Esophagus mucosa (tissue), 1 donor: ENCODE measurements around the gene C12orf42. TPM values are rescaled to one million over a fixed set of nuclear protein-coding genes. Genes with fewer than 3 reads are reported as not detected.
"Not testable (repeated sequence)": the region's sequence is repeated elsewhere in the genome, so short reads cannot be mapped to it uniquely, and the experiment has no call there.

ENCODE experiments used
- ATAC-seq: fragments of 200-7000 bp; cut with Tn5 transposase; one replicate; pipeline ENCODE4 v1.9.1; 2020
- total RNA-seq: library from RNA; stranded (reverse); gene quantifications from one replicate; pipeline ENCODE4 v1.2.4, GENCODE V29; 2023
- donor health status: DM: yes; HTN: yes; CAD: no.

The C12orf42 gene
- total RNA-seq, 1 donor from 2014 or later = not detected

DNA sequence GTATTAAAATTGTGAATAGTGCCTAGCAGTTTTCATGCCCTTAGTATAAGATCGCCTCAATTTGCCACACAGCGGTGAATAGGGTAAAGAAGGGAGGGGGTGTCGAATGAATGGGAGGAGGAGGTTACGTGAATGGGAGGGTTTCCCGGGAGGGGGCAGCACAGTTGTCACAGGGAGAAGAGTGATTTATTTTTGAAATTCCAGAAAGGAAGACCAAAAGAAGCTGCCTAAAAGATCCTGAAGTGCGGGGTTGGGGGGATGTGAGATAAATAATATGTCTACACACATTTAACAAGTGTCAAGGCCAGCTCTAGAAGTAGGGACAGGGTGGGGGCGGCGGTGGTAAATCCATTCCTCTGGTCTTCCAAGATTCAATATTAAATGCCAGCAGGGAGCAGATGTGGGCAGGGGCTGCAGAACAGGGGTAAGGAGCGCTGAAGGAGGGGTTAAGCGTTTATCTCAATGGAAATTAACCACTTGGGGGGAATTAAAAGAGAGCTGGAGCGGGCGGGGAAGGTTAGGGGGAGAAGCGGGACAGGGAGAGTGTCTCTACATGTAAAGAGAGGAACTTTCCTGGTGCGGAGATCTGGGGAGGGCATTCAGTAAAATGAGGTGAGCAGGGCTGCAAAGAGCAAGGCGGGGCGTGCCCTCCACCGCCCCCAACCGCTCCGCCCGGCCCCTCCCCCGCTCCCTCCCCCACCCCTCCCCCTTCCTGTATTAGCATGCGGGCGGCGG, 867 bp downstream of the C12orf42 start:
- no peak for ATAC-seq

- ATAC-seq = no peak
Measured at GRCh38 chr12:103494051-103494733, 1.6 kb downstream of the C12orf42 start.

DNA sequence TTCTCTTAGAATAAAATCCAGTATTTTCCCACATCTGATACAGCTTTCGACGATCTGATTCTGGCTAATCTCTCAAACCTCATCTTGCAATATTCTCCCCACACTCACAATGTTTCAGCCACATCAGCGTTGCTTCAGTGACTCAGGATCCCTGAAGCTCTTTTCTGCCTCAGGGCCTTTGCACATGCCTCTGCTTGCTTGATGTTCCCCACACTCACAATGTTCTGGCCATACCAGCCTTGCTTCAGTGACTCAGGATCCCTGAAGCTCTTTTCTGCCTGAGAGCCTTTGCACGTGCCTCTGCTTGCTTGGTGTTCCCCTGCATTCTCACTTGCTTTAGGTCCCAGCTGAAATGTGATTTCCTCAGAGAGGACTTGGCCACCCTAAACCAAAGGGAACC, 2.6 kb downstream of the C12orf42 start:
- peak; percentile 91 for ATAC-seq

DNA sequence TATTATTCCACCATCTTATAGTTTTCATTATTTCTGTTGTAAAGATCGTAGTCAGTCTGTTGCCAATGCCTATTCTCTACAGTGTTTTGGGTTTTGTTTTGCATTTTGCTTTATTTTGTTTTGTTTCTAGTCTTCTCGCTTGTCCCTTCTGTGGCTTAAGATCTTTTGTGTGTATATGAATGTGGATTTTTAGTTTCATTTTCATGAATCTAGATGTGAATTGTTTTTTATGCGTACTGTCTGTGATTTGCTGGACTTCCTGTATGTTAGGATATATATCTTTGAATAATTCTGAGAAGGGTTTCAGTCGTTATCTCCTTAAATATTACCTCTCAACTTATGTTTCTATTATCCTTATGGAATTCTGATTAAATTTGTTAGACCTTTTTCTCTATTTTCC, 13.4 kb downstream of the C12orf42 start:
- ATAC-seq = no peak

GRCh38 chr12:103475073-103475472, 20.7 kb downstream of the C12orf42 start:
- ATAC-seq = no peak

GRCh38 chr12:103470664-103471063, 25.1 kb downstream of the C12orf42 start:
- peak; percentile 50 for ATAC-seq

- ATAC-seq = no peak
Measured at GRCh38 chr12:103469719-103470118, 26.0 kb downstream of the C12orf42 start.

DNA sequence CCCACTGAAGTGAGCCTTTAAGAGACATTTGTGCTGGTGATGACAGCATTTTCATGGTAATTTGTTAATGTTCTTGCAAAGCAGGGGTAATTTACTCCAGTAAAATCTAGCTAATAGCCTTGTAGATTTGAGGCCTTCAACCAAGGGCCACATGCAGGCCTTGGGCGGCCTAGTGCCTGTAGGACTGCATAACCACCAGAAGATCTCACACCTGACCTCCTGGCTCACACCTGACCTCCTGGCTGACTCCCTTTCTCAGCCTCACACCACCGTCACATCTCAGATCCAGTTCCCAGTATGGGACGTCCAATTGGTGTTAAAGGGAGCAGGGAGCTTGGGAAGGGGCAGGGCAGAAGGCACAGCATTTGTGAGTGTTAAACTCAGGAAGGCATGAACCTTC, 26.9 kb downstream of the C12orf42 start:
- no peak for ATAC-seq

DNA sequence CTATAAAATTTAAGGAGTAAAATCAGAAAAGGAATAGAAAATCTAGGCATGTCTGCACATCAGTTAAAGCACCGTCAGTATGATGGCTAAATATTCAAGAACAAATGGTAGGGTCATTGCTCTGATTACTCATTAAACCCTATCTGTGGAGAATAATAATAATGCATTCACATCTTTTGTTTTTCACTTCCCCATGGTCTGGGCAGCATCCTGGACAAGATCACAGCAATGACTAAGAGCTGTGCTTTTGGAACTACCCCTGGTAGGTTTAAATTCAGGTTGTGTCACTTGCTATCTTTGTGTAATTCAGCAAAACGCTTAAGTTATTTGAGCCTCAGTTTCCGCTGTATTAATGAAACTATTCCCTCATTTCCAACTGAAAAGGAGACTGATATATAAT, 33.1 kb downstream of the C12orf42 start:
- ATAC-seq = no peak

GRCh38 chr12:103457471-103457870, 38.3 kb downstream of the C12orf42 start:
- ATAC-seq = no peak

DNA sequence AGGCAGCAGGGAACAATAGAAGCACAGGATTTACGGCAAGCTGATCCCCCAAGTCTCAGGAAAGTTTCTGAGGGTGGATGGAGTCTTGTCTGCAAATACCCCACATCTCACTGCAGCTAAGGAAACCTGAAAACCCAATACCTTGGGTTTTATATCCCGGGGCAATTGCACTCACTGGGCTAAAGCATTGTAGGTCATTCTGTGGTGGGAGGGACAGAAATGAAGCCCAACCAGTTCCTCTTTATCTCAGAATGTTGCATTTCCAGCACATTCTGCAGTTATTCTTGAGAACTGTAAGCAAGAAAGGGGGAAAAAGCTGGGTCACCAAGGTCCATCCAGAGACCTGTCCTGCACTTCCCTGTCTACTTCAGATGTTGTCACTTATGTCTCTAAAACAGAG, 39.8 kb downstream of the C12orf42 start:
- no peak for ATAC-seq

- peak; percentile 42 for ATAC-seq
Measured at GRCh38 chr12:103455020-103455763, 40.6 kb downstream of the C12orf42 start.

DNA sequence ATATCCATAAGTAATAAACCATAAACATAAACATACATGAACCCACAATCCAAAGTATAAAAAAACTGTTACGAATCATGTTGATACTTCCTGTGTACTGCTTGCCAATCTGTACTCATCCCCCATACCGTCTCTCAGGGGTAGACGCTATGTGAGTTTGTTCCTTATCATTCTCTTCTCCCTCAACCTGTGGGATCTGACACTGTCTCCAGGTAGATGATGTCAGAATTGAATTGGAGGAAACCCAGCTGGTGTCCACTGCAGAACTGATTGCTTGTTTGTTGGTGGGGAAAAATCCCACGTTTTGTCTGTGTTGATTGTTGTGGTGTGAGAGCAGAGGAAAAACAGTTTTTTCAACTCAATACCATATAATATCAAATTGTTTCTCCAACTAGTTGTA, 50.8 kb downstream of the C12orf42 start:
- no peak for ATAC-seq

GRCh38 chr12:103442822-103443221, 52.9 kb downstream of the C12orf42 start:
- no peak for ATAC-seq

DNA sequence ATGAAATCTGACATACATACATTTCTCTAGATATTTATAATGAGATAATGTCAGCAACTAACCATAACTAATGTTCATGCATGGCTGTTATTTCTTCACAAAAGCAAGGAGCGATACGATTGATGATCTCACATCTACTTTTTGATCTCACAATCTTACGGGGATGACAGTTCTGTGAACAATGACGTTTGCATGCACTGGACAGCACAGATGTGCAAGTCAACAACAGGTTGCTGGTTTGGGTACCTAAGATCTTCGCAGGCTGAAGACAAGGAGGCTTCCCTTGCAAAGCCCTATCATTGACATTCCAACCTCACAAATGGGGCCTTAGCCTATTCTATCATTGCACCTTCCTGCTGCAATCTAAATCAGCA, 53.6 kb downstream of the C12orf42 start:
- no peak for ATAC-seq

GRCh38 chr12:103441437-103442181, 54.2 kb downstream of the C12orf42 start:
- ATAC-seq = peak; percentile 72

DNA sequence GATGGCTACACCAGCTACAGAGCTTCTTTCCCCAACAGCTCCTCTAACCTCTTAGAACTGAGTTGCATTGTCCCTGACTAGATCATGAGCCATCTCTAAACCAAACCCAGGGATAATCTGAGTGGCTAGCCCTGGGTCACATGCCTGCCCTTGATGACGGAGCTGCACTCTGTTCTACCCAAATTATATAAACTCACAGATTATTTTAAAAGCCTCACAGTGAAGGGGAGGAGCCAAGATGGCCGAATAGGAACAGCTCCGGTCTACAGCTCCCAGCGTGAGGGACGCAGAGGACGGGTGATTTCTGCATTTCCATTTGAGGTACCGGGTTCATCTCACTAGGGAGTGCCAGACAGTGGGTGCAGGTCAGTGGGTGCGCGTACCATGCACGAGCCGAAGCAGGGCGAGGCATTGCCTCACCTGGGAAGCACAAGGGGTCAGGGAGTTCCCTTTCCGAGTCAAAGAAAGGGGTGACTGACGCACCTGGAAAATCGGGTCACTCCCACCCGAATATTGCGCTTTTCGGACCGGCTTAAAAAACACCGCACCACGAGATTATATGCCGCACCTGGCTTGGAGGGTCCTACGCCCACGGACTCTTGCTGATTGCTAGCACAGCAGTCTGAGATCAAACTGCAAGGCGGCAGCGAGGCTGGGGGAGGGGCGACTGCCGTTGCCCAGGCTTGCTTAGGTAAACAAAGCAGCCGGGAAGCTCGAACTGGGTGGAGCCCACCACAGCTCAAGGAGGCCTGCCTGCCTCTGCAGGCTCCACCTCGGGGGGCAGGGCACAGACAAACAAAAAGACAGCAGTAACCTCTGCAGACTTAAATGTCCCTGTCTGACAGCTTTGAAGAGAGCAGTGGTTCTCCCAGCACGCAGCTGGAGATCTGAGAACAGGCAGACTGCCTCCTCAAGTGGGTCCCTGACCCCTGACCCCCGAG, 61.3 kb downstream of the C12orf42 start:
- ATAC-seq = peak; percentile 48

GRCh38 chr12:103431950-103432349, 63.8 kb downstream of the C12orf42 start:
- no peak for ATAC-seq

GRCh38 chr12:103431387-103431786, 64.4 kb downstream of the C12orf42 start:
- ATAC-seq = no peak

- ATAC-seq = not testable (repeated sequence)
Measured at GRCh38 chr12:103425674-103426073, 70.1 kb downstream of the C12orf42 start.

GRCh38 chr12:103424849-103425586, 70.8 kb downstream of the C12orf42 start:
- not testable (repeated sequence) for ATAC-seq
